Cardiac fibroblast (primary cell): ENCODE measurements around the gene OR10A2.
A peak's percentile ranks its signal among the peaks of the same experiment; 100 is the strongest.
"Not testable (repeated sequence)": the region's sequence is repeated elsewhere in the genome, so short reads cannot be mapped to it uniquely, and the experiment has no call there.

ENCODE experiments used
- DNase-seq, 2 donors: peaks; one replicate each; pipeline versions ENCODE4 v3.0.0 to v3.0.0-alpha.2; 2010; ENCODE audit warnings: low read depth in 2 of 2
- H3K4me3 ChIP-seq, 2 donors: replicated peaks in 1 of 2; 1 replicate in 1 of 2; 2 replicates in 1 of 2; pipeline ENCODE4 v1.5.1; 2011; ENCODE audit warnings: low read depth in 2 of 2, low read length in 2 of 2, mild to moderate bottlenecking in 2 of 2, moderate library complexity in 1 of 2
- TF ChIP-seq, protein P1 (sequence below): IDR thresholded peaks from one replicate; pipeline ENCODE4 v1.5.1; 2011; ENCODE audit warnings: low read depth, mild to moderate bottlenecking, low read length, inconsistent platforms

The OR10A2 gene

DNA sequence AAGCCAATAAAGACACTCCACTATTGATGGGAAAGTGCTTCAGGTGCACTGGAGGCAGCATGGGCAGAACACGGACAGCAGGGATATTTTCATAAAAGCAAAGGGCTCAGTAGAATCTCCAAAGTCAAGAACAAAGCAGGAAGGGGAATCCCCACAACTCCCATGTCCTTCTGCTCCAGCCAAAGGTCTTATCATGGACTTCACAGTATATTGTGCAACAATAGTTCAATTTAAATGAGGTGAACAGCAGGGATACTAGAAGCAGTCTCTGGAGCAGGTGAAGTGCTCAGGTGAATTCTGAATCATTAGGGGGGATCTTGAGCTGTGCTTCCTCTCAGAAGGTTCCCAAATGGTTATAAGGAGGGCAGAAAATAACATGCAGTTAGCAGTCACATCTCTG, 36.1 kb downstream of the OR10A2 start:
- no peak overlapping the region for H3K4me3 ChIP-seq
- TF ChIP-seq, protein P1, sequence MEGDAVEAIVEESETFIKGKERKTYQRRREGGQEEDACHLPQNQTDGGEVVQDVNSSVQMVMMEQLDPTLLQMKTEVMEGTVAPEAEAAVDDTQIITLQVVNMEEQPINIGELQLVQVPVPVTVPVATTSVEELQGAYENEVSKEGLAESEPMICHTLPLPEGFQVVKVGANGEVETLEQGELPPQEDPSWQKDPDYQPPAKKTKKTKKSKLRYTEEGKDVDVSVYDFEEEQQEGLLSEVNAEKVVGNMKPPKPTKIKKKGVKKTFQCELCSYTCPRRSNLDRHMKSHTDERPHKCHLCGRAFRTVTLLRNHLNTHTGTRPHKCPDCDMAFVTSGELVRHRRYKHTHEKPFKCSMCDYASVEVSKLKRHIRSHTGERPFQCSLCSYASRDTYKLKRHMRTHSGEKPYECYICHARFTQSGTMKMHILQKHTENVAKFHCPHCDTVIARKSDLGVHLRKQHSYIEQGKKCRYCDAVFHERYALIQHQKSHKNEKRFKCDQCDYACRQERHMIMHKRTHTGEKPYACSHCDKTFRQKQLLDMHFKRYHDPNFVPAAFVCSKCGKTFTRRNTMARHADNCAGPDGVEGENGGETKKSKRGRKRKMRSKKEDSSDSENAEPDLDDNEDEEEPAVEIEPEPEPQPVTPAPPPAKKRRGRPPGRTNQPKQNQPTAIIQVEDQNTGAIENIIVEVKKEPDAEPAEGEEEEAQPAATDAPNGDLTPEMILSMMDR = no peak
- DNase-seq = no peak

DNA sequence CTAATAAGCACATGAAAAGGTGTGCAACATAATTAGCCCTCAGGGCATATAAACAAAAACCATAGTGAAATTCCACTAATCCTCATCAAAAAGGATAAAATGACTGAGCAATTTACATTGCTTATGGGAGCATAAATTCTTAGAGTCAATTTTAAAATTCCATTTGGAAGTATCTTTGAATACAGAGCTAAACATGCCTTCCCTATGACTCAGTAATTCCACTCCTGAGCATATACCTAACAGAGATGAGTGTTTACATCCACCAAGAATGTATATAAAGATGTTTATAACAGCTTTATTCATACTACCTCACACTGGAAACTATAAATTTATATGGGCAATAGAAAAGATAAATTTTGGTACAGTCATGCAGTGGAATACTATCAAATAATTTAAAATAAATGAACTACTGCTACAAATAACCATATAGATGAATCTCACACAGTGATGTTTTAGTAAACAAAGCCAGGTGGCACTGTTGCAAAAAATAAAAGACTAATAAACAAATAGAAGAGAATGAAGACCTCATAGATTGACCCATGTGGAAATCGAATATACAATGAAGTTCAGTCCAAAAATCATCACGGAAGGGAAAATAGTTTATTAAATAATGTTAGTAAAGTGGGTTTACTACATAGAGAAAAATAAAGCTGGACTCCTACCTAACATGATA, 37.6 kb downstream of the OR10A2 start:
- DNase-seq = peak in 1 of 2 donors; percentile 5
- TF ChIP-seq, protein P1 = no peak
- no peak overlapping the region for H3K4me3 ChIP-seq

DNA sequence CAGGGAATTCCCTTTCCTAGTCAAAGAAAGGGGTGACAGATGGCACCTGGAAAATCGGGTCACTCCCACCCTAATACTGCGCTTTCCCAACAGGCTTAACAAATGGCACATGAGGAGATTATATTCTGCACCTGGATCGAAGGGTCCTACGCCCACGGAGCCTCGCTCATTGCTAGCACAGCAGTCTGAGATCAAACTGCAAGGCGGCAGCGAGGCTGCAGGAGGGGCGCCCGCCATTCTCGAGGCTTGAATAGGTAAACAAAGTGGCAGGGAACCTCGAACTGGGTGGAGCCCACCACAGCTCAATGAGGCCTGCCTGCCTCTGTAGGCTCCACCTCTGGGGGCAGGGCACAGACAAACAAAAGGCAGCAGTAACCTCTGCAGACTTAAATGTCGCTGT, 41.9 kb downstream of the OR10A2 start:
- H3K4me3 ChIP-seq, DNase-seq: not testable (repeated sequence)

DNA sequence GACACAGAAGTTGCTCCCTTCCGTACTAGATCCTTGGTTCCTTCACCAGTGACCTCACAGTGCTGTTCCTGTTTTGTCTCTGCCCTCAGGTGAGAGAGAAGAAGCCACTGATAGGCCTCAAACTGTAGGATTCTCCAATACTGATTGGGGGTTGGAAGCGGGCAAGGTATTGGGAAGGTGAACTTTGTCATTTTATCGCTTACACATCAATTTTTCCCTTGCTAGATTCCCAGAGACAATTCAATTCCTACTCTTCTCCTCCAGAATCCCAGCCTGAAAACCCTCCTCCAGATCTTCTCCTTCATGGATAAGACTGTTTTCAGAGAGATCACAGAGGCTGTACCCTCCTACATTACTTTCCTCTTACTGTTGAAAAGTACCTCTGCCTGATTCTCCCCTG, 48.5 kb downstream of the OR10A2 start:
- H3K4me3 ChIP-seq = no peak overlapping the region
- TF ChIP-seq, protein P1 = no peak
- no peak for DNase-seq

DNA sequence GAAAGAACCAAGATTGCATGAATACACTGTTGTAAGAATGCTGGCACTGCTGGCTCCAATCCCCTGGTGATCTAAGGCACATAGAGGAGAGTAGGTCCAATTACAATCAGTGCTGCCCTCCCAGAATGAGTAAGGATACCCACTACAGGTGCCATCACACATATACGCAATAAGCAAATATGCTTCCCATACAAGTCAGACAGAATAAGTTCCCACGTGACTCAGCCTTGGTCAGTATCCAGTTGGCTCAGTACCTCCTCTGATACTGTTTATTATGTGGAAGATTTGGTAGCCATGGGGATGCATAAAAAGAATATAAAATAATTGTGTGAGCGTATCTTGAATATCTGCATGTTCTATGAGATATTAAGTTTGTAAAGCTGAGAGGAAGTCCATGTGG, 49.1 kb downstream of the OR10A2 start:
- DNase-seq = peak; percentile 49 to 67
- no peak overlapping the region for H3K4me3 ChIP-seq
- TF ChIP-seq, protein P1 = no peak

DNA sequence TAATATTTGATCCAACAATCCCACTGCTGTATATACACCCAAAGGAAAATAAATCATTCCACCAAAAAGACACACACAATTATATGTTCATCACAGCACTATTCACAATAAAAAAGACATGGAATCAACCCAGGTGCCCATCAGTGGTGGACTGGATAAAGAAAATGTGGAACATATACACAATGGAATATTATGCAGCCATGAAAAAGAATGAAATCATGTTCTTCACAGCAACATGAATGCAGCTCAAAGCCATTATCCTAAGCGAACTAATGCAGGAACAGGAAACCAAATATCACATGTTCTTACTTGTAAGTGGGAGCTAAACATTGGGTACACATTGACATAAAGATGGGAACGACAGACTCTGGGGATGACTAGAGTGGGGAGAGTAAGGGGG, 56.8 kb downstream of the OR10A2 start:
- TF ChIP-seq, protein P1 = no peak
- no peak for DNase-seq
- no peak overlapping the region for H3K4me3 ChIP-seq

DNA sequence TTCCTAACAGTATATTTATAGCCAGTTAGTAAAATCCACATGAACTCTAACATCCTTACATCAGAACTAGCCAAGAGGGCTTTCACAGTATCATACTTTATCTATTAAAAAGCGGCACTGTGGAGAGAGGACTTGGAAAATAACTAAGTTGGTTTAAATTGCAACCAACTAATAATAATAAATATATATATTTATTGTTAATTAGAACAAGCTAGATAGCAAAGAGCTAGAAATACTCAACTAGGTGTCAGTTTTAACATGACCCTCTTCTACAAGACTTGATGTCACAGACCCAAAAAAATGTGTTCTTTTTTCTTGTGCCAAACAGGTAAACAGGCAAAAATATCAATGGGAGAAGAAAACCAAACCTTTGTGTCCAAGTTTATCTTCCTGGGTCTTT, 57.8 kb downstream of the OR10A2 start, which contains the start of gene OR2D3:
Gene OR2D3 (plus strand): TSS at position 301 of the 400 bp plus-strand sequence. CDS start 0 bp downstream, at position 301.
- TF ChIP-seq, protein P1 = no peak
- no peak for DNase-seq
- H3K4me3 ChIP-seq = no peak within 1 kb of the TSS
